ENCODE data around the gene DNMBP. TPM values are rescaled to one million over a fixed set of nuclear protein-coding genes. Genes with fewer than 3 reads are reported as not detected.

Gene DNMBP, protein sequence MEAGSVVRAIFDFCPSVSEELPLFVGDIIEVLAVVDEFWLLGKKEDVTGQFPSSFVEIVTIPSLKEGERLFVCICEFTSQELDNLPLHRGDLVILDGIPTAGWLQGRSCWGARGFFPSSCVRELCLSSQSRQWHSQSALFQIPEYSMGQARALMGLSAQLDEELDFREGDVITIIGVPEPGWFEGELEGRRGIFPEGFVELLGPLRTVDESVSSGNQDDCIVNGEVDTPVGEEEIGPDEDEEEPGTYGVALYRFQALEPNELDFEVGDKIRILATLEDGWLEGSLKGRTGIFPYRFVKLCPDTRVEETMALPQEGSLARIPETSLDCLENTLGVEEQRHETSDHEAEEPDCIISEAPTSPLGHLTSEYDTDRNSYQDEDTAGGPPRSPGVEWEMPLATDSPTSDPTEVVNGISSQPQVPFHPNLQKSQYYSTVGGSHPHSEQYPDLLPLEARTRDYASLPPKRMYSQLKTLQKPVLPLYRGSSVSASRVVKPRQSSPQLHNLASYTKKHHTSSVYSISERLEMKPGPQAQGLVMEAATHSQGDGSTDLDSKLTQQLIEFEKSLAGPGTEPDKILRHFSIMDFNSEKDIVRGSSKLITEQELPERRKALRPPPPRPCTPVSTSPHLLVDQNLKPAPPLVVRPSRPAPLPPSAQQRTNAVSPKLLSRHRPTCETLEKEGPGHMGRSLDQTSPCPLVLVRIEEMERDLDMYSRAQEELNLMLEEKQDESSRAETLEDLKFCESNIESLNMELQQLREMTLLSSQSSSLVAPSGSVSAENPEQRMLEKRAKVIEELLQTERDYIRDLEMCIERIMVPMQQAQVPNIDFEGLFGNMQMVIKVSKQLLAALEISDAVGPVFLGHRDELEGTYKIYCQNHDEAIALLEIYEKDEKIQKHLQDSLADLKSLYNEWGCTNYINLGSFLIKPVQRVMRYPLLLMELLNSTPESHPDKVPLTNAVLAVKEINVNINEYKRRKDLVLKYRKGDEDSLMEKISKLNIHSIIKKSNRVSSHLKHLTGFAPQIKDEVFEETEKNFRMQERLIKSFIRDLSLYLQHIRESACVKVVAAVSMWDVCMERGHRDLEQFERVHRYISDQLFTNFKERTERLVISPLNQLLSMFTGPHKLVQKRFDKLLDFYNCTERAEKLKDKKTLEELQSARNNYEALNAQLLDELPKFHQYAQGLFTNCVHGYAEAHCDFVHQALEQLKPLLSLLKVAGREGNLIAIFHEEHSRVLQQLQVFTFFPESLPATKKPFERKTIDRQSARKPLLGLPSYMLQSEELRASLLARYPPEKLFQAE (N-terminal part only)
- total RNA-seq: 31.2 TPM

DNA sequence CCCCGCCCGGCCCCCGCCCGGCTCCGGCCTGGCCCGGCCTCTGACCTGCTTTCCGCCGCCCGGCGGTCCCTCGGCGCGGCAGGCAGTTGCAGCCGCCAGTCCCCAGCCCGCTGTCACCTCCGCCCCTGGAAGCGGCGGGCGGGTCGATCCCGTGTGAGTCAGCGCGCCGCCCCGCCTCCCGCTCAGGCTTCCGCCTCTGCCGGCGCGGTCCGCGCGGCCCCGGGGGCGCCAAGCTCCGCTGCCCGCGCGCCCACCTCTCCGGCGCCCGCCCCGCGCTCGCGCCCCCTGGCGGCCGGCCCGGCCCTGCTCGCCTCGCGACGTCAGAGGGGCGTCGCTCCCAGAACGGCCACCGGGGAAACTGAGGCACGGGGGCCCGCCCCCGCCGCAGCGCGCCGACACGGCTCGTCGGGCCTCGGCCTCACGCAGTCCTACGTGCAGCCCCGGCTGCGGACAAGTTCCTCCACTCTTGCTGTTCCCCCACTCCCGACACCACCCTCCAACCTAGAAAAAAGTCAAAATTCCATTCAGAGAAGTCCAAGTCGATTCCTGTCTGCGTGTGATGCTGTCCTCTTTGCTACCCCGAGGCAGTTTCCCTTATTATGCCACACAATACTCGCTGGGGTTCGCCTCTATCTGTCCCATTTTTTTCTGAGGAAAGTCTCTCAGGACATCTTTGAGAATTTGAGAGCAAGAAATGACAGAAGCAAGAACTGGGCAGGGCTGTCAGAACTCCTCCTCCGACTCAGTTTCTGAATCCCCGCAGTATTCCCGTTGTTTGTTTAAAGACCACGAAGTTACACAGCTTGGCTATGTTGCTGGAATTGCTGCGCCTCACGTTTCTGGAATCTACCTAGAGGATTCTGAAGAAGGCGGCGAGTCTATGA is at the start of gene DNMBP:
Gene DNMBP (minus strand): TSS at position 155 of the 884 bp plus-strand sequence. CDS start 37,823 bp downstream, outside the sequence.

Other genes with a start within 250 kb of the DNMBP start
- gene ABCC2, start 227.3 kb downstream of the DNMBP start, total RNA-seq: 9.1 TPM
- gene CPN1, start 71.9 kb upstream of the DNMBP start, total RNA-seq: 2.2 TPM
- 28.0 TPM for gene ERLIN1, start 176.1 kb upstream of the DNMBP start, total RNA-seq
- gene CHUK, start 219.6 kb upstream of the DNMBP start, total RNA-seq: 18.6 TPM